Progenitor cell of endocrine pancreas (in vitro differentiated cells): Measurements from ENCODE around the gene C1orf56. TPM values are rescaled to one million over a fixed set of nuclear protein-coding genes. Genes with fewer than 3 reads are reported as not detected.
A peak's percentile ranks its signal among the peaks of the same experiment; 100 is the strongest.

Experiments used
- DNase-seq: peaks from one replicate; pipeline ENCODE4 v3.0.0; 2021; ENCODE audit warnings: low spot score; ENCODE audit not compliant: unreplicated experiment
- H3K27ac Mint-ChIP-seq: 2 replicates; pipeline ENCODE4 v1.8.0; 2021; ENCODE audit warnings: mild to moderate bottlenecking, moderate library complexity, mixed read lengths
- H3K27me3 Mint-ChIP-seq: 2 replicates; pipeline ENCODE4 v1.8.0; 2021; ENCODE audit warnings: mixed read lengths
- H3K36me3 Mint-ChIP-seq: 2 replicates; pipeline ENCODE4 v1.8.0; 2022; ENCODE audit warnings: mixed read lengths; ENCODE audit not compliant: insufficient read depth
- H3K4me1 Mint-ChIP-seq: 2 replicates; pipeline ENCODE4 v1.8.0; 2021; ENCODE audit warnings: low read depth, mixed read lengths
- H3K4me3 Mint-ChIP-seq: 2 replicates; pipeline ENCODE4 v1.8.0; 2021; ENCODE audit warnings: low read depth, mild to moderate bottlenecking, moderate library complexity, mixed read lengths
- H3K9me3 Mint-ChIP-seq: 2 replicates; pipeline ENCODE4 v1.8.0; 2021; ENCODE audit warnings: low read depth, mixed read lengths
- CTCF ChIP-seq: fragments of 200-600 bp; sonication (generic); IDR thresholded peaks from one replicate; pipeline ENCODE4 v1.5.0; 2021; ENCODE audit warnings: antibody characterized with exemption, mild to moderate bottlenecking; ENCODE audit not compliant: unreplicated experiment
- total RNA-seq: library from RNA; stranded (reverse); gene quantifications from 2 replicates; pipeline ENCODE4 v1.2.1, GENCODE V29; 2021

C1orf56 gene
- total RNA-seq, 1 donor from 2014 or later, result 7.0 TPM

- H3K4me3 Mint-ChIP-seq, result peak within 1 kb of the TSS; percentile 91
- TF ChIP-seq CTCF, result peak; percentile 57
- peaks cover 54% of the 10 kb centered on the region for H3K4me1 Mint-ChIP-seq
Measured at GRCh38 chr1:151006327-151007052, 41.1 kb upstream of the C1orf56 start, which contains the start of gene MINDY1. Gene MINDY1 (minus strand): TSS chr1:151006902. CDS start chr1:151002617, 4,285 bp downstream.

GRCh38 chr1:151007853-151008243, 39.7 kb upstream of the C1orf56 start:
- TF ChIP-seq CTCF, result no peak
- no peaks in the 10 kb centered on the region for H3K27me3 Mint-ChIP-seq
- peak overlapping the region; percentile 99 for H3K27ac Mint-ChIP-seq
- H3K4me3 Mint-ChIP-seq, result peak overlapping the region; percentile 89
- no peaks in the 10 kb centered on the region for H3K9me3 Mint-ChIP-seq
- no peaks in the 10 kb centered on the region for H3K36me3 Mint-ChIP-seq
- peaks cover 54% of the 10 kb centered on the region for H3K4me1 Mint-ChIP-seq
- DNase-seq, result no peak

More at GRCh38 chr1:151006327-151007052, 41.1 kb upstream of the C1orf56 start, which contains the start of gene MINDY1:
- no peaks in the 10 kb centered on the region for H3K9me3 Mint-ChIP-seq
- peak within 1 kb of the TSS; percentile 99 for H3K27ac Mint-ChIP-seq
- DNase-seq, result peak; percentile 41
- H3K36me3 Mint-ChIP-seq, result peaks cover 7% of the 10 kb centered on the region
- H3K27me3 Mint-ChIP-seq, result no peaks in the 10 kb centered on the region

GRCh38 chr1:151008244-151009205, 39.0 kb upstream of the C1orf56 start, which contains the start of gene PRUNE1:
Gene PRUNE1 (plus strand): TSS chr1:151008449. CDS start chr1:151008633, 184 bp downstream.
- Mint-ChIP-seq H3K9me3 (no peaks in the 10 kb centered on the region), H3K4me3 (peak within 1 kb of the TSS; percentile 89), H3K4me1 (peaks cover 56% of the 10 kb centered on the region), H3K27me3 (no peaks in the 10 kb centered on the region), H3K27ac (peak within 1 kb of the TSS; percentile 99), H3K36me3 (no peaks in the 10 kb centered on the region)
- DNase-seq, result peak; percentile 91
- TF ChIP-seq CTCF, result no peak

- Mint-ChIP-seq H3K27me3 (no peaks in the 10 kb centered on the region), H3K36me3 (no peaks in the 10 kb centered on the region), H3K9me3 (no peaks in the 10 kb centered on the region), H3K4me3 (peak overlapping the region; percentile 89), H3K27ac (peak overlapping the region; percentile 96), H3K4me1 (peaks cover 55% of the 10 kb centered on the region)
- DNase-seq, result no peak
- no peak for TF ChIP-seq CTCF
Measured at GRCh38 chr1:151009206-151009587, 38.4 kb upstream of the C1orf56 start.
